Suppressor macrophage treated with lipopolysaccharide for 4 hours (primary cell): ENCODE results near the gene AP3M1.
"Not testable (repeated sequence)": the region's sequence is repeated elsewhere in the genome, so short reads cannot be mapped to it uniquely, and the experiment has no call there.

Experiments used
- DNase-seq: peaks from one replicate; pipeline ENCODE4 v3.0.0-alpha.2; 2020

AP3M1 gene

GRCh38 chr10:74150204-74150989, at the start of gene AP3M1:
Gene AP3M1 (minus strand): TSS chr10:74150828. CDS start chr10:74138379, 12,449 bp downstream.
- DNase-seq: no peak

GRCh38 chr10:74199315-74199714, 48.7 kb upstream of the AP3M1 start:
- DNase-seq: no peak

GRCh38 chr10:74194999-74195398, 44.4 kb upstream of the AP3M1 start:
- DNase-seq: no peak

GRCh38 chr10:74194545-74194944, 43.9 kb upstream of the AP3M1 start:
- DNase-seq: no peak

GRCh38 chr10:74190494-74190893, 39.9 kb upstream of the AP3M1 start:
- DNase-seq: no peak

GRCh38 chr10:74189999-74190421, 39.4 kb upstream of the AP3M1 start:
- peak; percentile 63 for DNase-seq

GRCh38 chr10:74188617-74189016, 38.0 kb upstream of the AP3M1 start:
- not testable (repeated sequence) for DNase-seq

- no peak for DNase-seq
Measured at GRCh38 chr10:74187237-74187636, 36.6 kb upstream of the AP3M1 start.

GRCh38 chr10:74186678-74187077, 36.0 kb upstream of the AP3M1 start:
- DNase-seq: no peak

- peak; percentile 47 for DNase-seq
Measured at GRCh38 chr10:74179111-74179710, 28.6 kb upstream of the AP3M1 start.

GRCh38 chr10:74178042-74178791, 27.6 kb upstream of the AP3M1 start:
- no peak for DNase-seq

GRCh38 chr10:74177140-74177677, 26.6 kb upstream of the AP3M1 start:
- DNase-seq: peak; percentile 47

- DNase-seq: peak; percentile 98
Measured at GRCh38 chr10:74176380-74177139, 25.9 kb upstream of the AP3M1 start.

GRCh38 chr10:74175510-74176379, 25.1 kb upstream of the AP3M1 start:
- DNase-seq: no peak

GRCh38 chr10:74174521-74174920, 23.9 kb upstream of the AP3M1 start:
- DNase-seq: no peak

GRCh38 chr10:74171625-74172024, 21.0 kb upstream of the AP3M1 start:
- no peak for DNase-seq

GRCh38 chr10:74167443-74167842, 16.8 kb upstream of the AP3M1 start:
- DNase-seq: no peak

GRCh38 chr10:74165530-74165901, 14.9 kb upstream of the AP3M1 start:
- no peak for DNase-seq

- DNase-seq: no peak
Measured at GRCh38 chr10:74164716-74165529, 14.3 kb upstream of the AP3M1 start.

- no peak for DNase-seq
Measured at GRCh38 chr10:74163319-74164068, 12.9 kb upstream of the AP3M1 start.
